HG02852 (cell line): ENCODE data around the gene CHAC1.
"Not testable (repeated sequence)": the region's sequence is repeated elsewhere in the genome, so short reads cannot be mapped to it uniquely, and the experiment has no call there.

Experiments used
- ATAC-seq: cut with Tn5 transposase; IDR thresholded peaks from one replicate; pipeline ENCODE4 v1.9.1; 2021; ENCODE audit warnings: mild to moderate bottlenecking, moderate library complexity; ENCODE audit not compliant: unreplicated experiment

CHAC1 gene

DNA sequence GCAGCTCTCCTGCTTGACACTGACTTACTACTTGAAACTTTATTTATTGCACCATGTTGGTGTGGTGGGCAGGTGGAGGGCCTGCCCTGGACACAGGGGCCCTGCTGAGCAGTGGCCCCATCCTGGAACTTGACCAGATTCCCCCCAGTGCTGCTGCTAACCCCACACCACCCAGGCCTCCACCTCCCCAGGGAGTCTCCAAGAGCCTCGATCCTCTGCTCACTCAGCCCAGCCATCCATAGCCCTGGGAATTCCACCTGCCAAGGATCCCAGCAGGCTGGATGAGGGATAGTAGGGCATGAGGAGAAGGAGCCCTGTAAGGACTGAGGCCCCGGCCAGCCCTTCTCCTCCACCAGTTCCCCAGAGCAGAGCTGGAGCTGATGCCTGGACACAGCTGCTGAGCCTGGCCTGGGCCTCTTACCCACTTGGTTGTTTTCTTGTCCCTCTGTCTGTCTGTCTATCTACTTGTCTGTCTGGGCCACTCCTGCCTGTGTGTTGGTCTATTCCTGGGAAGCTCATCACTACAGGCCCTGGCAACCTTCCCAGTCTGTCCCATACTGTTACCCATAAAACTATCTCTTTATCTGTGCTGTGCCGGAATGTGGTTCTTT is 2.8 kb downstream of the CHAC1 start:
- ATAC-seq: no peak

- no peak for ATAC-seq
Measured at GRCh38 chr15:40956541-40956982, 3.3 kb downstream of the CHAC1 start.

GRCh38 chr15:40957041-40957555 is 3.8 kb downstream of the CHAC1 start:
- ATAC-seq: no peak

DNA sequence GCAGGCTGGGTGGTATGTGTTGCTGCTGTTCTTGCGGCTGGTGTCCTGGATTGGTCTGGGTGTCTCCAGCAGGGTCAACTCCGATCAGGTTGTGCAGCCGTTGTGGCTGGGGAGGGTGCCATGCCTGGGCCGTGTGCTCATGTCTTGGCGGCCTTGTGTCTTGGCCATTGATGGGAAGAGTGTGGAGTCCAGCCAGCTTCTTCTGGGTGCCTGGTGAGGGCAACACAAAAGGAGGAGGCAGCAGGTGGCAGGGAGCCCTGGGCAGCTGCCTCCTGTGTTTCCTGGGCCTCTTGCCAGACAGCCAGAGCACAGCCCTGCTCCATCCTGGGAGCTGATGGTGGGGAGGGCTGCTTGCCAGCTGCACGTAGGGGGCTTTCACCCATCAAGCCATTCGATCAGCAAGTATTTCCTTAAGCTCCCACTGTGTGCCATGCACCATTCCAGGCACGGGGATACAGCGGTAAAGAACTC is 4.3 kb downstream of the CHAC1 start:
- ATAC-seq: no peak

DNA sequence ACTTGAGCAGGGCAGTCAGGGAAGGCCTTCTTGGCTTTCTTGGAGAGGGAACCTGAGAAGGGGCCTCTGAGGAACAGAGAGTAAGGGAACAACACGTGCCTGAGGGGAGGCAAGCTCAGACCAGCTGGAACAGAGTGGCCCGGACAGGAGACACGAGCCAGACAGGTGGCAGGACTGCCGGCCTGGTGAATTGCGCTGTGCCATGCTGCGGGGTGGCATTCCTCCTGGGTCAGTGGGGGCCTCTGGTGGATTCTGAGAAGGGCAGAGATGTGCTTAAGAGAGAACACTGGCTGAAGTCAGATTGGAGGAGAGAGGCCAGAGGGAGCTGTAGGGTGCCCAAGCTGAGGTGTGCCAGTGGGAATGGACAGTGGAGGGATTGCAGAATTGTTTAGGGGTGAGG is 4.9 kb downstream of the CHAC1 start:
- ATAC-seq: no peak

- ATAC-seq: no peak
Measured at GRCh38 chr15:40958723-40959122, 5.5 kb downstream of the CHAC1 start.

DNA sequence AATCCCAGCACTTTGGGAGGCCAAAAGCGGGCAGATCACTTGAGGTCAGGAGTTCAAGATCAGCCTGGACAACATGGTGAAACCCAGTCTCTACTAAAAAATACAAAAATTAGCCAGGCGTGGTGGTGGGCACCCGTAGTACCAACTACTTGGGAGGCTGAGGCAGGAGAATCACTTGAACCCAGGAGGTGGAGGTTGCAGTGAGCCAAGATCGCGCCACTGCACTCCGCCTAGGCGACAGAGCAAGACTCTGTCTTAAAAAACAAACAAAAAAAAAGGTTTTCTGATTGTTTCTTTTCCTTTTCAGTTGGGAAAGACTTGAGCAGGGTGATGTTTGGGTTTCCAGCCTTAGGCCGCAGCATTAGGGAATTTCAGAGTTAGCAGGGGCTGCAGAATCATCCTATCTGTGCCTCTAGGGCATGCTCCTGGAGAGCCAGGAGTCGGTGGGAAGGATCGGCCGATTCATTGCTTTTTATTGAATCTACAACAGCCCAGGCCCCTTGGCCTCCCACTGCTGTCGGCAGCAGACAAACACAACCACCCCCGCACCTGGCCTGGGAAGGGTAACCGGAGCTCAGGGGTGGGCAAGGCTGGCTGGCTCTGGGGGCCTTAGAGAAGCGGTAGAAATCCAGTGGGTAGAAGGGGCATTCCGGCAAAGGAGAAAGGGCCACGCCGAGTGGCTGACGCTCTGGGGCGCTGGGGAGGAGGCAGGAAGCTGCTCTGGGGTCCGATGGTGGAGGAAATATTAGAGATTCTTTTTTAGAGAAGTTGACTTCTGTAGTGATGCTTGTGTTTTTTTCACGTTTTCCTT is 6.3 kb downstream of the CHAC1 start:
- ATAC-seq: no peak

DNA sequence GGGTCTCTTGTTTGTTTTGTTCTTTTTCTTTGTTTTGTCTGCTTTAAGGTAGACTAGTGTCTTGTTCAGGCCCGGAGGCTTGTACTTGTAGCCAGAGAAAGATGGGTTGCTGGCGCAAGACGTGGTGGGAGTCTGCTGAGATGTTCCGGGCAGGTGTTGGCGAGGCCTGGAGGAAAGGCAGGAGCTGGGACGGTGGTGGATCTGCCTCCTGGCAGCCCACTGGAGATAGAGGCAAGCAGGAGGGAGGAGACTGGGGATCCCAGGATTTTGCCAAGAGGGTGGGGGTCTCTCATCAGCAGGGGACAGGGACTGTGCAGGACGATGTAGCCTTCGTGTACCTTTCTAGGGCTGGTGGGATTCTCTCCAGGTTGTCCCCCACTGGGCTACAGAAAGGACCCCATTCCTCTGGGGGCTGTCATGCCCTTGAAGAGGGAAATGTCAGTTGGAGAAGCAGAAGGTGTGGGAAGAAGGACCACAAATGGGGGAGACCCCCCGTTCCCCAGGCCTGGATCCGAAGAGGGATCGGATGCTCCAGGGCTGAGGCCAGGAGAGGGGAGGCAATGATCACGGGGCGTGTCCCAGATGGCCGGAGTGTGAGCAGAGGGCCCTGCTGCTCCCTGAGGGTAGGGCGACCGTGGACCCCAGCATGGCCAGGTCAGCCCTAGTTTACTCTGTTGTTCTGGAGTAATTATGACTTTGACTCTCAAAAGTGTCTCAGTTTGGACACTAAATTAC is 7.0 kb downstream of the CHAC1 start:
- no peak for ATAC-seq

- no peak for ATAC-seq
Measured at GRCh38 chr15:40960925-40961324, 7.7 kb downstream of the CHAC1 start.

DNA sequence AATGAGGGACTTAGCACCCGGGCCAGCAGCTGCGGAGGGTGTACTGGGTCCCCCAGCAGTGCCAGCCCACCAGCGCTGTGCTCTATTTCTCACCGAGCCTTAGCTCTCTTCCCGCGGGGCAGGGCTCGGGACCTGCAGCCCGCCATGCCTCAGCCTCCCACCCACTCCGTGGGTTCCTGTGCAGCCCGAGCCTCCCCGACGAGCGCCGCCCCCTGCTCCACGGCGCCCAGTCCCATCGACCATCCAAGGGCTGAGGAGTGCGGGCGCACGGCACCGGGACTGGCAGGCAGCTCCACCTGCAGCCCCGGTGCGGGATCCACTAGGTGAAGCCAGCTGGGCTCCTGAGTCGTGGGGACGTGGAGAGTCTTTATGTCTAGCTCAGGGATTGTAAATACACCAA is 8.5 kb downstream of the CHAC1 start:
- not testable (repeated sequence) for ATAC-seq

- not testable (repeated sequence) for ATAC-seq
Measured at GRCh38 chr15:40962317-40962716, 9.0 kb downstream of the CHAC1 start.

DNA sequence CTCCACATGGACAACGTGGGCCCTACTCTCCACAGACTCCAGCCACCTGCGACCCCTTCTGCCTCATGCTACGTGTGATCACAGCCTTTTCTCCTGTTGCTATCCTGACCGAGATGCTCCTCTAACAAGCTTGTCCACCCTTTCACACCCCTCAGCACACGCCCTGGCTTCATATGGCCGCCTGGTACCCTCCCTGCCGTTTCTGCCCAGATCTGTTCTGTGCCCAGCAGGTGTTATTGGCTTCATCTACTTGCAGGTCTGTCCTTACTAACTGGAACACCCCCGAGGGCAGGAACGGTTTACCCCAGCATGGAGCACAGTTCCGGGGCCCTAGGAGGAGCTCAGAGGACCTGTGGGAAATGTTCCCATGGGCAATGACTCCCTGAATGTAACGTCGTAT is 9.9 kb downstream of the CHAC1 start:
- ATAC-seq: no peak

GRCh38 chr15:40964006-40964405 is 10.7 kb downstream of the CHAC1 start:
- no peak for ATAC-seq

DNA sequence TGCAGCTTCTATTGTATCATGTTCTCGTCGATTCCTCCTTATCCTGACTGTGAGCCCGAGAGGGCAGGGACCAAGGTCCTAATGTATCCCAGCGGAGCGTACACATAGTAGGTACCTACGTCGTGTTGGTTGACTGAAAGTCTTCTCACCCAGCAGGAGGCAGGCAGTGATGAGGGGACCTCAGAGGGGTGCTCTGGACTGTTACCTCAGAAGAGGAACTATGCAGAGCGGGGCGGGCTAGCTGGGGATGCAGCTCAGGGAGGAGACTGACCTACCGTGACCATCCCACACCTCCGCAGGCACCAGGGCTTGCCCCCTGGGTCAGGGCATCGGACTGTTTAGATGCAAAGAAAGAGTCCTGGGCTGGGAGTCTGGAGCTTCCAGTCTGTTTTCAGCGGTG is 11.4 kb downstream of the CHAC1 start:
- no peak for ATAC-seq

- no peak for ATAC-seq
Measured at GRCh38 chr15:40968290-40969085, 15.2 kb downstream of the CHAC1 start.

- ATAC-seq: no peak
Measured at GRCh38 chr15:40969363-40969762, 16.1 kb downstream of the CHAC1 start.

GRCh38 chr15:40974879-40975278 is 21.6 kb downstream of the CHAC1 start:
- ATAC-seq: no peak

- no peak for ATAC-seq
Measured at GRCh38 chr15:40976819-40977218, 23.5 kb downstream of the CHAC1 start.

- ATAC-seq: no peak
Measured at GRCh38 chr15:40978141-40978540, 24.9 kb downstream of the CHAC1 start.

- no peak for ATAC-seq
Measured at GRCh38 chr15:40978562-40978961, 25.3 kb downstream of the CHAC1 start.

- ATAC-seq: no peak
Measured at GRCh38 chr15:40981186-40981585, 27.9 kb downstream of the CHAC1 start.
